ENCODE measurements around the gene VPS37B. TPM values are rescaled to one million over a fixed set of nuclear protein-coding genes. Genes with fewer than 3 reads are reported as not detected.
"Not testable (repeated sequence)": the region's sequence is repeated elsewhere in the genome, so short reads cannot be mapped to it uniquely, and the experiment has no call there.

VPS37B gene
- total RNA-seq, 1 experiment from 2014 or later, result 104 TPM

DNA sequence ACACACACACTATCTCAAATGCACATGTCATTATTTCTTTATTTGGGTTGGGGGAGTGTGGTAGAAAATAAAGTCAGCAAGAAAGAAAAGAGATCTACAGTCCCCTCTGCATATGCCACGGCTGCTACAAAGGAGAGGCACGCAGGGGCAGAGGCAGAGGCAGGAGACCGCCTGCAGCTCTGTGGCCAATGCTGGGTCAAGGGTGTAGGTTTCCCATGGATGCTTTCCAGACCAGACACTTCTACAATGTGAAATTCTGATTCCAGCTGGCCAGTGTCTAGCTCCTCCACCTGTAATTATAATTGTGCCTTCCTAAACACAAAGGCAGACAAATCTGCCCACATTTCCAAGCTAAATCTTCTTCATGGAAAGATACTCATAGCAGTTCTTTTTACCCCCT lies 19.2 kb downstream of the VPS37B start:
- Mint-ChIP-seq H3K4me3 (ENCODE audit: low read depth, unreplicated experiment) (no peak overlapping the region), H3K4me1 (ENCODE audit: low read depth, unreplicated experiment) (peaks cover 75% of the 10 kb centered on the region), H3K27me3 (ENCODE audit: unreplicated experiment) (no peaks in the 10 kb centered on the region), H3K36me3 (ENCODE audit: insufficient read depth, unreplicated experiment) (peaks cover 82% of the 10 kb centered on the region), H3K27ac (ENCODE audit: unreplicated experiment) (peak overlapping the region; percentile 78), H3K9me3 (ENCODE audit: low read depth, unreplicated experiment) (no peaks in the 10 kb centered on the region)
- intact Hi-C loops (cut with micrococcal nuclease; ENCODE audit: unreplicated experiment), result no loop called here
- no TSS peak for BruUV-seq (replicated peaks)
- CTCF ChIA-PET, result no interaction called here
- no peak for DNase-seq
- TF ChIP-seq, protein P1, sequence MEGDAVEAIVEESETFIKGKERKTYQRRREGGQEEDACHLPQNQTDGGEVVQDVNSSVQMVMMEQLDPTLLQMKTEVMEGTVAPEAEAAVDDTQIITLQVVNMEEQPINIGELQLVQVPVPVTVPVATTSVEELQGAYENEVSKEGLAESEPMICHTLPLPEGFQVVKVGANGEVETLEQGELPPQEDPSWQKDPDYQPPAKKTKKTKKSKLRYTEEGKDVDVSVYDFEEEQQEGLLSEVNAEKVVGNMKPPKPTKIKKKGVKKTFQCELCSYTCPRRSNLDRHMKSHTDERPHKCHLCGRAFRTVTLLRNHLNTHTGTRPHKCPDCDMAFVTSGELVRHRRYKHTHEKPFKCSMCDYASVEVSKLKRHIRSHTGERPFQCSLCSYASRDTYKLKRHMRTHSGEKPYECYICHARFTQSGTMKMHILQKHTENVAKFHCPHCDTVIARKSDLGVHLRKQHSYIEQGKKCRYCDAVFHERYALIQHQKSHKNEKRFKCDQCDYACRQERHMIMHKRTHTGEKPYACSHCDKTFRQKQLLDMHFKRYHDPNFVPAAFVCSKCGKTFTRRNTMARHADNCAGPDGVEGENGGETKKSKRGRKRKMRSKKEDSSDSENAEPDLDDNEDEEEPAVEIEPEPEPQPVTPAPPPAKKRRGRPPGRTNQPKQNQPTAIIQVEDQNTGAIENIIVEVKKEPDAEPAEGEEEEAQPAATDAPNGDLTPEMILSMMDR (IDR thresholded peaks at IDR 0.05; ENCODE audit: unreplicated experiment), result no peak

DNA sequence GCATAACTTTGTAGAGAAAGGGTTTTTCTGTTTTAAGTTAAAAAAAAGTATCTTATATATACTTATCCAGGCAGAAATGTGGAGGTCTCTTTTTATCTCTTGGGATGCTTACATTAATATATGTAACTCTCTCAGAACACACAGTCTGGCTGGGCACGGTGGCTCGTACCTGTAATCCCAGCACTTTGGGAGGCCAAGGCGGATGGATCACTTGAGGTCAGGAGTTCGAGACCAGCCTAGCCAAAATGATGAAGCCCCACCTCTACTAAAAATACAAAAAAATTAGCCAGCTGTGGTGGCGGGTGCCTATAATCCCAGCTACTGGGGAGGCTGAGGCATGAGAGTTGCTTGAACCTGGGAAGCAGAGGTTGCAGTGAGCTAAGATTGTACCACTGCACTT lies 19.6 kb downstream of the VPS37B start:
- H3K27me3 Mint-ChIP-seq (ENCODE audit: unreplicated experiment); BruUV-seq (replicated peaks); H3K9me3 Mint-ChIP-seq (ENCODE audit: low read depth, unreplicated experiment): not testable (repeated sequence)

DNA sequence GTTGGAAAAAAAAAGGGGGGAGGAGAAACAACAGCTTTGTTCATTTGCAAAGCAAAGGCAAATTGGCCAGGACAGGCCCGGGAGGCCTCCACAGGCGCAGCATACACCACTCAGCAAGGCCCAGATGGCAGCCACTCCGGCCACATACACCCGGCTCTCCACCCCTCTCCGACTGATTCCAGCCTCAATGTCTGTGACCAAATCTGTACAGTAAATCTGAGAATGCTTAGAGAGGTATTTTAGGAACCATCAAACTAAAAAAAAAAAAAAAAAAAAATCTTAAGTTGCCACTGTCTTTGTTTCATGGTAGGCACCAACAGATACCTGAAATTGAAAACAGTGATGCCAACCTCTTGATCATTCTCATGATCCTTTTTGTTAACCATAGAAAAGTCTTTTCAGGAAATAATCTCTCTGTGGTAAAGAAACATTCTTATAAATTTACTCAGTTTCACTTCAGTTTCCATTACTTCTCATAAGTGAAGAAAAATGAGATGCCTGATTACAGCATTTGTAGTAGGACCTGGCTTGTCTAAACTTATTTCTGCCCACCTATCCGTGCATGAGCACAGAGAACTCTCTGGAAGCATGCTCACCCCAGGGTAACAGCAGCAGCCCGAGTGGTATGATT lies 20.2 kb downstream of the VPS37B start:
- H3K27me3 Mint-ChIP-seq (ENCODE audit: unreplicated experiment), result no peaks in the 10 kb centered on the region
- no peak for DNase-seq
- CTCF ChIA-PET, result interaction anchor here (0.6 kb wide), 1 partner anchor 75 kb away, joined by 3 read pairs; no protein-coding TSS in a partner anchor
- intact Hi-C loops (cut with micrococcal nuclease; ENCODE audit: unreplicated experiment), result no loop called here
- H3K4me1 Mint-ChIP-seq (ENCODE audit: low read depth, unreplicated experiment), result peaks cover 75% of the 10 kb centered on the region
- H3K27ac Mint-ChIP-seq (ENCODE audit: unreplicated experiment), result peak overlapping the region; percentile 12
- TF ChIP-seq, protein P1 (IDR thresholded peaks at IDR 0.05; ENCODE audit: unreplicated experiment), result no peak
- peaks cover 83% of the 10 kb centered on the region for H3K36me3 Mint-ChIP-seq (ENCODE audit: insufficient read depth, unreplicated experiment)
- H3K9me3 Mint-ChIP-seq (ENCODE audit: low read depth, unreplicated experiment), result no peaks in the 10 kb centered on the region
- no TSS peak for BruUV-seq (replicated peaks)
- no peak overlapping the region for H3K4me3 Mint-ChIP-seq (ENCODE audit: low read depth, unreplicated experiment)

More for the DNA sequence above, 19.6 kb downstream of the VPS37B start:
- H3K4me3 Mint-ChIP-seq (ENCODE audit: low read depth, unreplicated experiment); CTCF ChIA-PET; intact Hi-C loops (cut with micrococcal nuclease; ENCODE audit: unreplicated experiment); DNase-seq: not testable (repeated sequence)
- Mint-ChIP-seq H3K27ac (ENCODE audit: unreplicated experiment) (peak overlapping the region; percentile 78), H3K36me3 (ENCODE audit: insufficient read depth, unreplicated experiment) (peaks cover 83% of the 10 kb centered on the region), H3K4me1 (ENCODE audit: low read depth, unreplicated experiment) (peaks cover 75% of the 10 kb centered on the region)

DNA sequence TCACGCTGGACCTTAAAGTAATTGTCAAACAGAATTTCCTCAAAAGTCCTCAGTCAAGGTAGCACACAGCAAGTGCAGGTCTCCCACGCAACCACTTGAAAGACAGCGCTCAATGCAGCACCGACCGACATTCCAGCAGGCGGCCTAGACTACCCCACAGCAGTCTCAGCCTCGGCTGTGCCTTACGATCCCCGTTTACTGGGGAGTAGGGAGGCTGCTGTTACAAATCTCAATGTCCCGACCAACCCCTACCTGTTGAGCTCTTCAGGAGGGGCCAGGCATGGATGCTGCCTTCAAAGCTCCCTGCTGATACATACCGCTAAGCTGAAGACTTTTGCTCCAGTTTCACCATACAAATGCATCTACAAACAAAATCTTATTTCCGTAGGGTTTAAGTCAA lies 21.8 kb downstream of the VPS37B start:
- Mint-ChIP-seq H3K4me3 (ENCODE audit: low read depth, unreplicated experiment) (no peak overlapping the region), H3K9me3 (ENCODE audit: low read depth, unreplicated experiment) (no peaks in the 10 kb centered on the region), H3K36me3 (ENCODE audit: insufficient read depth, unreplicated experiment) (peaks cover 84% of the 10 kb centered on the region), H3K27me3 (ENCODE audit: unreplicated experiment) (no peaks in the 10 kb centered on the region), H3K4me1 (ENCODE audit: low read depth, unreplicated experiment) (peaks cover 59% of the 10 kb centered on the region), H3K27ac (ENCODE audit: unreplicated experiment) (peak overlapping the region; percentile 91)
- intact Hi-C loops (cut with micrococcal nuclease; ENCODE audit: unreplicated experiment), result loop anchor here (5.0 kb wide), 1 partner anchor 78 kb away; no protein-coding TSS in a partner anchor
- TF ChIP-seq, protein P1 (IDR thresholded peaks at IDR 0.05; ENCODE audit: unreplicated experiment), result no peak
- no peak for DNase-seq
- CTCF ChIA-PET, result interaction anchor here (1.4 kb wide), 1 partner anchor 15 kb away, joined by 4 read pairs; no protein-coding TSS in a partner anchor
- BruUV-seq (replicated peaks), result no TSS peak

DNA sequence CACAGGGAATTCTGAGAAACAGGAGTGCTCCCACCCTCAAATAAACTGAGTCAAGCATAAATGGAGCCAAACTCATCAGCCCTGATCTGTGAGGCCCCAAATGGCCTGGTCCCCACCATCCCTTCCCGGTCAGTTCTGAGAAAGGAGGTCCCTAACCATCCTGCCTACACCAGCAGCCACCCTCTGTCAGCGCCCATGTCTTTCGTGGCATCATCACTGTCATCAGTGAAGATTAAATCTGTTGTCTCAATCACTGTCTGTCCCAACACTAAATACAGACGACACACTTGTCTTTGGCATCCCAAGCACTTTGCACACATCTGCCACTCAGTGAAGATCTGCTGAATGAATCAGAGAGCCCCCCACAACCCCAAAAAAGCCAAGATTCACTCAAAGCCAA lies 22.4 kb downstream of the VPS37B start:
- TF ChIP-seq, protein P1 (IDR thresholded peaks at IDR 0.05; ENCODE audit: unreplicated experiment), result no peak
- Mint-ChIP-seq H3K4me3 (ENCODE audit: low read depth, unreplicated experiment) (peak overlapping the region; percentile 64), H3K4me1 (ENCODE audit: low read depth, unreplicated experiment) (peaks cover 59% of the 10 kb centered on the region), H3K36me3 (ENCODE audit: insufficient read depth, unreplicated experiment) (peaks cover 86% of the 10 kb centered on the region), H3K27me3 (ENCODE audit: unreplicated experiment) (no peaks in the 10 kb centered on the region), H3K27ac (ENCODE audit: unreplicated experiment) (peak overlapping the region; percentile 91), H3K9me3 (ENCODE audit: low read depth, unreplicated experiment) (no peaks in the 10 kb centered on the region)
- BruUV-seq (replicated peaks), result no TSS peak
- CTCF ChIA-PET, result interaction anchor here (1.4 to 2.2 kb wide), 2 partner anchors 15 kb away, joined by 4 to 16 read pairs; no protein-coding TSS in a partner anchor
- intact Hi-C loops (cut with micrococcal nuclease; ENCODE audit: unreplicated experiment), result loop anchor here (2.0 to 5.0 kb wide), 2 partner anchors 13 to 79 kb away; no protein-coding TSS in a partner anchor
- DNase-seq, result no peak
